HL-60 (cell line): ENCODE results near the gene GPR183.

Experiments
- DNase-seq, 2 experiments: peaks; one replicate each; pipeline ENCODE4 v3.0.0-alpha.2; 2010 to 2020; ENCODE audit warnings: low read depth in 1 of 2, low spot score in 1 of 2
- H3K27ac ChIP-seq: fragments of 250-450 bp; sonication (Bioruptor Pico); replicated peaks from 2 replicates; pipeline ENCODE4 v1.5.1; 2020; ENCODE audit warnings: mild to moderate bottlenecking, moderate library complexity
- H3K27me3 ChIP-seq: fragments of 250-450 bp; sonication (Bioruptor Pico); 2 replicates; pipeline ENCODE4 v1.5.1; 2021; ENCODE audit warnings: mild to moderate bottlenecking, moderate library complexity; ENCODE audit not compliant: insufficient read depth, poor library complexity, severe bottlenecking
- H3K4me3 ChIP-seq: replicated peaks from 2 replicates; pipeline ENCODE4 v1.5.1; 2011; ENCODE audit warnings: mild to moderate bottlenecking, control low read depth, low read length; ENCODE audit not compliant: insufficient read depth
- CTCF ChIP-seq: IDR thresholded peaks from one replicate; pipeline ENCODE4 v1.5.1; 2011; ENCODE audit warnings: low read length, control low read depth, inconsistent platforms; ENCODE audit not compliant: insufficient read depth
- GABPA ChIP-seq: IDR thresholded peaks from 2 replicates; pipeline ENCODE4 v1.6.1; 2012; ENCODE audit warnings: low read depth
- POLR2AphosphoS5 ChIP-seq: IDR thresholded peaks from 2 replicates; pipeline ENCODE4 v1.6.1; 2012; ENCODE audit warnings: low read depth
- REST ChIP-seq: IDR thresholded peaks from 2 replicates; pipeline ENCODE4 v1.6.1; 2012; ENCODE audit warnings: low read depth; ENCODE audit not compliant: insufficient replicate concordance
- SPI1 ChIP-seq: IDR thresholded peaks from 2 replicates; pipeline ENCODE4 v1.6.1; 2012; ENCODE audit warnings: low read depth, mild to moderate bottlenecking, borderline replicate concordance

GPR183 gene

GRCh38 chr13:99322297-99323103 lies 15.3 kb upstream of the GPR183 start:
- DNase-seq, result no peak
- no peak overlapping the region for H3K4me3 ChIP-seq
- TF ChIP-seq GABPA (no peak), CTCF (no peak), POLR2AphosphoS5 (no peak), SPI1 (no peak), REST (no peak)
- H3K27me3 ChIP-seq, result no peaks in the 10 kb centered on the region
- H3K27ac ChIP-seq, result peak overlapping the region; percentile 44

- Histone ChIP-seq H3K27ac (peak overlapping the region; percentile 44), H3K27me3 (no peaks in the 10 kb centered on the region), H3K4me3 (no peak overlapping the region)
- TF ChIP-seq POLR2AphosphoS5, result no peak
- DNase-seq, result no peak
Measured at GRCh38 chr13:99321709-99322108, 14.5 kb upstream of the GPR183 start.

GRCh38 chr13:99320693-99321481 lies 13.7 kb upstream of the GPR183 start:
- peak overlapping the region; percentile 44 for H3K27ac ChIP-seq
- TF ChIP-seq CTCF (no peak), REST (no peak), SPI1 (peak; percentile 100), GABPA (no peak), POLR2AphosphoS5 (peak; percentile 54; the same call in 1 of the 2 replicates)
- DNase-seq, result peak; percentile 75 to 80
- no peak overlapping the region for H3K4me3 ChIP-seq
- H3K27me3 ChIP-seq, result no peaks in the 10 kb centered on the region

- DNase-seq, result peak in 1 of 2 experiments; percentile 53
- Histone ChIP-seq H3K27me3 (no peaks in the 10 kb centered on the region), H3K4me3 (no peak overlapping the region), H3K27ac (peak overlapping the region; percentile 4; the same call in 1 of the 2 replicates)
- no peak for TF ChIP-seq SPI1
- no peak for TF ChIP-seq CTCF
- no peak for TF ChIP-seq REST
- no peak for TF ChIP-seq POLR2AphosphoS5
- no peak for TF ChIP-seq GABPA
Measured at GRCh38 chr13:99316657-99317256, 9.6 kb upstream of the GPR183 start.
